Stimulated activated CD8-positive, alpha-beta memory T cell treated with anti-CD3 and anti-CD28 coated beads, Interleukin-7, amount 100 ng/mL, for 48 hours (primary cell): ENCODE data around the gene MIPOL1.
"Not testable (repeated sequence)": the region's sequence is repeated elsewhere in the genome, so short reads cannot be mapped to it uniquely, and the experiment has no call there.

ENCODE experiments used
- DNase-seq, 2 donors: peaks; one replicate each; pipeline ENCODE4 v3.0.0-alpha.2; 2020; ENCODE audit warnings: low read depth in 1 of 2; ENCODE audit errors: extremely low read depth in 1 of 2

The MIPOL1 gene

GRCh38 chr14:37278636-37279538 is 81.2 kb downstream of the MIPOL1 start:
- DNase-seq: no peak

- no peak for DNase-seq
These were observed 82.1 kb downstream of the MIPOL1 start for GRCh38 chr14:37279818-37280217.

DNA sequence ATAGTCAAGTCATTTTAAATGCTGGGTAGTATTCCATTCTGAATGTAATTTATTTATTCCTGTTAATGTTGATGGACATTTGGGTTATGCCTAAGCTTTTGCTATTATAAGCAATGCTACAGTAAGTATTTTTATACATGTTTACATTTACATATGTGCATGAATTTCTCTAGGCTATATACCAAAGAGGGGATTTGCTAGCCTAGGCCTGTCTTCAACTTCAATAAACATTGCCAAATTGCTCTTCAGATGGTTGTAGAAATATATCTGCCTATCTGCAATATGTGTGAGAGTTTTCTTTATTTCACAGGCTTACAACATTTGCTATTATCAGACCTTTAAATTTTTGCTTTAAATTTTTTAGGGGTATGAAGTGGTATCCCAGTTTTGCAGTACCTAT is 87.0 kb downstream of the MIPOL1 start:
- no peak for DNase-seq

GRCh38 chr14:37285220-37285619 is 87.5 kb downstream of the MIPOL1 start:
- no peak for DNase-seq

DNA sequence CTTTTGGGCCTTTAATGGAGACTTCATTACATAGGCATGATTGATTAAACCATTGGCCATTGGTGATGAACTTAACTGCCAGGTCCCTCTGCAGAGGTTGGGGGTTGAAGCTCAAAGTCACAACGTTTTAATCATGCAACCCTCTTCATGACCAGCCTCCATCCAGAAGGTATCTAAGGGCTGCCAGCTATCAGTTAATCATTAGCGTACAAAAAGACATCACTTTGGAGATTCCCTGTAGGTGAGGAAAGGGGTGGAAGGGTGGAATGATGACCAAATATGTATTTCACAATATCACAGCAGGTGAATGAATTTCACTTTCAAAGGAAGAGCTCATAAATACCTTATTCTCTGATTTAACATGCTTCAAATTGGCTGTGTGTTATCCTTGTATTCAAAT is 92.0 kb downstream of the MIPOL1 start:
- no peak for DNase-seq

GRCh38 chr14:37295262-37295661 is 97.5 kb downstream of the MIPOL1 start:
- DNase-seq: not testable (repeated sequence)

- DNase-seq: no peak
These were observed 113.5 kb downstream of the MIPOL1 start for GRCh38 chr14:37311252-37311651.

DNA sequence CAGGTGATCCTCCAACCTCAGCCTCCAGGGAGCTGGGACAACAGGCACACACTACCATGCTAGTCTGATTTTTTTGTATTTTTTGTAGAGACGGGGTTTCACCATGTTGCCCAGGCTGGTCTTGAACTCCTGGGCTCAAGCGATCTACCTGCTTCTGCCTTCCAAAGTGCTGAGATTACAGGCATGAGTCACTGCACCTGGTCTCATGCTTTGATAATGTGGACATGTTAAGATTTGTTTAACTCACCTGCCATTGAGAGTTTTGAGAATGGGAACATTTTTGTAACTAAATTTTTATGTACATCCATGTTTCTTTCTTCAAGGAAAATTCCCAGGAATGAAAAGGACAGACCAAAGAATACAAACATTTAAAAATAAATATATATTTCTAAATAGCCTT is 121.2 kb downstream of the MIPOL1 start:
- DNase-seq: no peak

DNA sequence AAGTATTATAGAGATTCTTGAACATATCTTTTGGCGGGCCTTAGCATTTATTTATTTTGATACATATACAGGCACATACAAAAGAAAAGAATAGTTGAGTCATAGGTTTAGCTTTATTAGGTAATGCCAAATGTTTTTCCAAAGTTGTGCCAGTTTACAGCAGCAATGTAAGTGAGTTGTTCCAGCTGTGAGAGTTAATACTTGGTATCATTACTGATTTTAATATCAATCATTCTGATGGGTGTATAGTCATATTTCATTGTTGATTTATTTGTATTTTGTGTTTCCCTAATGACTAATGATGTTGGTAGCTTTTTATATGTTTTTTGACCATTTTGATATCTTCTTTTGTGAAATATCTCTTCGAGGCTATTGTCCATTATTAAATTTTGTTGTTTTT is 122.4 kb downstream of the MIPOL1 start:
- DNase-seq: no peak

GRCh38 chr14:37325332-37325731 is 127.6 kb downstream of the MIPOL1 start:
- DNase-seq: no peak

DNA sequence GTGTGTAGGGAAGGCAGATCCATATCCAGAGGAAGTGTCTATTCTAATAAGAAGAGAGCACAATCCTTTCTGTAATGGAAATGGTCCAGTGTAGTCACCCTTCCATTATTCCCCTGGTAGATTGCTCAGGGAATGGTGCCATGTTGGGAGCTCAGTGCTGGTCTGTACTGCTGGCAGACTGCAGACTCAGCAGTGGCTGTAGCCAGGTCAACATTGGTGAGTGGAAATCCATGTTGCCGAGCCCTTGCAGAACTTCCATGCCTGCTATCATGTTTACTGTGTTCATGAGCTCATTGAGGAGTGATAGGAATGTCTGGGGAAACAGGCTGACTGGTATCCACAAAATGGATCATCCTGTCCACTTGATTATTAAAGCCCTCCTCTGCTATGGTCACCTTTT is 128.7 kb downstream of the MIPOL1 start:
- no peak for DNase-seq

DNA sequence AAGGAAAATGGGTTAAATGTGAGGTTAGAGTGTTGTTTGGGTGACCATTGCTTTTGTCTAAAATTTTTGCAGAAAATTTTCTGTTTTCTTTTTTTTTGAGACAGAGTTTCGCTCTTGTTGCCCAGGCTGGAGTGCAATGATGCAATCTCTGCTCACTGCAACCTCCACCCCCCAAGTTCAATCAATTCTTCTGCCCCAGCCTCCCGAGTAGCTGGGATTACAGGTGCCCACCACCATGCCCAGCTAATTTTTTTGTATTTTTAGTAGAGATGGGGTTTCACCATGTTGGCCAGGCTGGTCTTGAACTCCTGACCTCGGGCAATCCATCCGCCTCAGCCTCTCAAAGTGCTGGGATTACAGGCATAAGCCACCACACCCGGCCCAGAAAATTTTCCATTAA is 130.2 kb downstream of the MIPOL1 start:
- DNase-seq: not testable (repeated sequence)

DNA sequence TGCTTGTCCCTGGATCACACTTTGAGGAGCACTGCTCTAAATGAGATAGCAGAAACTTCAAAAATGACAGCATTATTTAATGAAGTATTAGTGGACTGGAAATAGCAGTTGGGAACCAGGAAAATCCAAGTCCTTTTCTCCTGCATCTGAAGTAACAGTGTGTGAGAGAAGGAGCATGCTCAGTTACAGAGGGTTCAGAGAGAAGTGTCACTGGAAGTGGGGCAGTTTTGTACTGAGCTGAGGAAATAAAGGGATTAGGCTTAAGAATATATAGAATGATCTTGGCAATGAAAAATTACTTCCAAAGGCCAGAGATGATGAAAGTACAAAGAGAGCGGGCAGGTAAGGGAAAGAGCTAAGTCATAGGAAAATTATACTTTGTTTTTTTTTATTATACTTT is 130.9 kb downstream of the MIPOL1 start:
- no peak for DNase-seq

DNA sequence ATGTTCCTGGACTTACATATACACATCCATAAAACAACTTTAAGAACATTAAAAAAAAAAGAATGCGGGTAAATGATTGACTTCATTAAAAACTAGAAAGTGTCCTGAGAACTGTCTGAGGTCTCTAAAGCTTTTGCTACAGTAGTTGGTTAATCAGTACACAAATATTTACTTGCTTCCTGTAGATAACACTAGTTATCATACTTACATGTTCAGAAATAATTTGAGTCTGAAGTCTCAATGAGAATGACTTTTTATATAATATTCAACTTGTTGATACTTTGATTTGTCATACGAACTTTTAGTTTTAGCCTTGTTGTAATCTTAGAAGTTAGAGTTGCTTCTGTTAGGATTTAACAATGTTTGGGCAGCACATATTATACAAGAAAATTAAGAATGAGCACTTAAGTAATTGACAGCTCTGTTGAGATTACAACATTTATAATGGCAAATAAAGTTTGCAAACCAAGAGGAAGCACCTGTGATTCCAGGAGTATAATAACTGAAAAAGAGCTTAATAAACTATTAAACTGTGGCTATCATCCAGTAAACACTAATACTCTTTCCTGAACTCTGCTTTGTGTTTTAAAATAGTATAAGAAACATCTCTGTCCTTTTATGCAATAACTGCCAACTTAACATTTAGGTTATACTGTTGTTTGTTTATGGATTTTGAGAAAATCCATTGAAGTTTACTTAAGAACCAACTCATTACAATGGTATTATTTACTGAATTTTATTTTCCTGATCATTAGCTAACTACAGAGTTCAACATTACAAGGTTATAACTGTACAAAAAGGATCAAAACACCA is 131.7 kb downstream of the MIPOL1 start:
- DNase-seq: no peak

DNA sequence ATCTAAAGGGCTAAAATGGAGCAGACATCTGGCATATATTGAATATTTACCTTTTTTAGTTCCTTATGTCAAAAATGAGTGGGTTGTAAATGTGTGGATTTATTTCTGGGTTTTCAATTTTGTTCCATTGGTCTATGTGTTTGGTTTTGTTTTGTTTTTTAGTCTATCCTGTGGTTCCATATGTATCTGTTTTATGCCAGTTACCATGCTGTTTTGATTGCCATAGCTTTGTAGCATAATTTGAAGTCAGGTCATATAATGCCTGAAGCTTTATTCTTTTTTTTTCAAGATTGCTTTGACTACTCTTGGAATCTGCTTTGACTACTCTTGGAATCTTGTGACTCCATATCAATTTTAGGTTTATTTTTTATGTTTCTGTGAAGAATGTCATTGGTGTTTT is 133.2 kb downstream of the MIPOL1 start:
- DNase-seq: no peak

DNA sequence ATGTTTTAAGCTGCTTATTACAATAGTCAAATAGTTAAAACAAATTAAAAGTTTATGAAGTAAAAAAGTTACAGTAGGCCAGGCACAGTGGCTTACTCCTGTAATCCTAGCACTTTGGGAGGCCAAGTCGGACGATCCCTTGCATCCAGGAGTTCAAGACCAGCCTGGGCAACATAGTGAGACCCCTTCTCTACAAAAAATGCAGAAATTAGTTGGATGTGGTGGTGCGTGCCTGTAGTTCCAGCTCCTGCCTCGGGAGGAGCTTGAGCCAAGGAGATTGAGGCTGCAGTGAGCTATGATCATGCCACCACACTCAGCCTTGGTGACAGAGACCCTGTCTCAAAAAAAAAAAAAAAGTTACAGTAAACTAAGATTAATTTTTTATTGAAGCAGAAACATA is 142.6 kb downstream of the MIPOL1 start:
- DNase-seq: no peak

- DNase-seq: no peak
These were observed 145.8 kb downstream of the MIPOL1 start for GRCh38 chr14:37343307-37344094.

- no peak for DNase-seq
These were observed 165.9 kb downstream of the MIPOL1 start for GRCh38 chr14:37363661-37364060.

GRCh38 chr14:37369425-37369824 is 171.7 kb downstream of the MIPOL1 start:
- DNase-seq: no peak

GRCh38 chr14:37375566-37375965 is 177.8 kb downstream of the MIPOL1 start:
- DNase-seq: no peak

DNA sequence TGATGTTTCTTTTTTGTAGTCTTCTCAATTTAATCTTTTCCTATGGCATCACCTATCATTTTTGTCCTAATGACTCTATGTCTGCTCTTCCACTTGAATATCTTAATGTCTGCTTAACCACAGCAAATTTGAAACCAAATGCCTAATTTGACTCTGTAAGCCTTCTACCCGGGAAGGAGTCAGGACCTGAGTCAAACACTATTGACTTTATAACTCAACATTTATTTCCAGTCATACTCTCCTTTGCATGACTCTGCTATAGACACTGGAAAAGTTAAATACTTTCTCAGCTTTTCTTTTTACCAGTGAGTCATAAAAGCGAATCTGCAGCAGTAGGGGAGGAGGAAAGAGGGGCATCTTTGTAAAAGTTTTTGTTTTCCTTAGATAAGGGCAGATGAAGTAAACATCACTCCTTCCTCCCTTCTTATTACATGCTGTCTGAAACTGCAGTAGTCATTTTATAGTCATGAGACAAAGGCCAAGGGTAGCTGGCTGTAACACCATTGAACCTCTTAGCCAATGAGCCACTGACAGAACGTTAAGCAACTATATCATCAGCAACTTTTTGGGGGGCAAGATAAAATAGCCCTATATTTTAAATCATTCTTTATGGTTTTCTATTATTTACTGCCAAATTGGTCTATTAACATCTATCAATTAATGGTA is 179.3 kb downstream of the MIPOL1 start:
- no peak for DNase-seq
